COLO668 (cell line): Measurements from ENCODE around the gene SPRED1.

Source experiments
- DNase-seq: peaks from one replicate; lab custom pipeline; 2025; ENCODE audit not compliant: unreplicated experiment; lab: John Stamatoyannopoulos, UW

The SPRED1 gene

DNA sequence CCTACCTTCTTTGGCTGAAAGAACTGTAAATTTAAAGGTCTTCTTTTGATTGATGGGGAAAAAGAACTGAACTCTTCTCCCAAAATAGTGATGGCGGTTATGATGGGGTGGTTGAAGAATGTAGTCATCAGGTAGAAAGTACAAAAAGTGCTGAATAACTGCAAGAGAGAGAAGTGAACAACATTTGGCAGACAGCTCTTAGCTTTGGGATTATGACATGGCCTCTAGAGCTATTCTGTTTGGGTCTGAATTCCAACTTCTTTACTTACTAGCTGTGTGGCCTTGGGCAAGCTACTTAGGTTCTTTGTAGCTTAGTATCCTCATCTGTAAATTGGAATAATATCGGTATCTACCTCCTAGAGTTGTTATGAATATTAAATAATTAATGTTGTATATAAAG, 91.7 kb downstream of the SPRED1 start:
- DNase-seq, result no peak

DNA sequence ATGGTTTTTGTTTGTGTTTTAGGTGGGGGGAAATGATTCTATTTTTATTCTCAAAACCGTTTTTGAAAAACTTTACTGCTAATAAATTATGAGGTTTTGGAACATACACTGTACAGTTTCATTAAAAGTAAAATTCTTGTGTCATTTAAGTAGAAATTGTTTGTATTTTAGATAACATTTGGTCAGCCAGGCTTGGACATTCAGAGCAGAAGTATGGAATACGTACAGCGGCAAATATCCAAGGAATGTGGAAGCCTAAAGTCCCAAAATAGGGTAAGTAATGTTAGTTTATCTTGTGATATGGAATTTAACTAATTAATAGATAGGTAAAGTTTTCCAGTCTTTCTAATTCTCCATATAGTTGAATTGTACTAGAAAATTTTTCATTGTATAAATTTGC, 96.6 kb downstream of the SPRED1 start:
- DNase-seq, result no peak

DNA sequence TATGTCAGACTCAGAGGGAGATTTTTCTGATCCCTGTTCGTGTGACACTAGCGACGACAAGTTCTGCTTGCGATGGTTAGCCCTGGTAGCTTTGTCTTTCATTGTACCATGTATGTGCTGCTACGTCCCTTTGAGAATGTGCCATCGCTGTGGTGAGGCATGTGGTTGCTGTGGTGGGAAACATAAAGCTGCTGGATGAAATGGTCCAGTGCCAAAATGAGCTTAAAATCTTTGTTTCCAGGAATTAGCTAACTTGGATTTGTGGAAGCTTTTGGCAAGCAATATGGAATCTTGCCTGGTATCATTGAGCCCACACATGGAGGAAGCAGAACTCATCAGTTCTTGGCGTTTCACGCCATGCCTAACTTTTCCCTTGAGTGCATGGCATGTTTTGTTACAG, 98.8 kb downstream of the SPRED1 start:
- no peak for DNase-seq

DNA sequence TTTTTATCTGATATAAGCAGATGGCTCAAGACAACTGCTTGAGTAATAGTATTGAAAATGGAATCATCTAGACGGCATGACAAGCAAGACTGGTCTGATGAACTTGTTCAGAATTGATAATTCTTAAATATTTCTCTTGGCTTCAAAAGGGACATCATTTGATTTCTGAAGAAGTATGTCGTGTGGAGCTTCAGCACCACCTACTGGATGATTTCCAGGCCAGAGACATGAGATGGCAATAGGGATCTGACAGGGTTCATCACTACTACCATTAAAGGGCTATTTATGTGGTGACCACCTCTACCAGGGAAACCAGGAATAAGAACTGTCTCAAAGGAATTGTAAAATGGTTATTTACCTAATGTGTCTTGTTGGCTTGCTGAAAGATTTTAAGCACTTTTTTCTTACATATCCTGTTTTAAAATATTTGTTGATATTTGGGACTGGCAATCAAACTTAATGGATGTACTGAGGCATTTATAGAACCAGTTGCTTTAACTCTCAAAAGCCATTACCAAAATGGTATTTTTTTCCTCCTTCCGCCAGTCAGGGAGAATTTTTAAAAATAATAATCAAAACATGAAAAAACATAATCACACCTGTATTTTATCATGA, 101.8 kb downstream of the SPRED1 start:
- DNase-seq, result peak; percentile 68

DNA sequence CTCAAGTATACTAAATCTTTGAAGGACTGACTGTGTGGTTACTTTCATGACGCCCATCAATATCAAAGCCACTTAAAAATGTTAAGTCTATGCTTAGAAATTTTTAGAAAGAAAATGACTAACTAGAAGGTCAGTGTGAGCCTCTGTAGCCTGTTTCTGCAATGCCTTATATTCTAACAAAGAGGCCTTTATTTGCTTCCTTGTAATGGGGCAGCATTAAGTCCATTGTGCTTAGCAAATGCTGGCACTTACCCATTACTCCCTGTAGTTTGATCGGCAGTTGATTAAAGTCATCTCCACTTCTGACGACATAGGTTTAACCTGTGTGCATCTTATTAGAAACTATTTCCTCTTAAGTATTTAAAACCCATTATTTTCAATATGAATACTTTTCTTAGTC, 109.7 kb downstream of the SPRED1 start:
- DNase-seq, result no peak

DNA sequence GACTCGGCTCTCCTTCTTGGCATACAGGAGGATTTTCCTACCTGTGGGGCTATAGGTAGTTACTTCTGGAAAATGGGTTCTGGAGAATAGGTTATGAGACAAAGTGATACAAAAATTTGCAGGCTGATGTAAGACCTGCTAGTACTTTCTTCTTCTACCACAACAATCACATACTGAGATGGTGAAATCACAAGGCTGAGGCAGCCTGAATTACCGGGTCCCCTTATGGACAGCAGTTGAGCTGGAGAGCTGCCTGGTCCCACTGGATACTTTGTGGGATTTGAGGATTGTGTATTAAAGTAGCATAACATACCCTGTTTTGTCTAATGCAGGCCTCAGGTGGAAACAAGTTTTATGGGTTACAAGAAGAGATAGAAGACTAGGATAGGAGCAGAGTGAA, 114.8 kb downstream of the SPRED1 start:
- no peak for DNase-seq

DNA sequence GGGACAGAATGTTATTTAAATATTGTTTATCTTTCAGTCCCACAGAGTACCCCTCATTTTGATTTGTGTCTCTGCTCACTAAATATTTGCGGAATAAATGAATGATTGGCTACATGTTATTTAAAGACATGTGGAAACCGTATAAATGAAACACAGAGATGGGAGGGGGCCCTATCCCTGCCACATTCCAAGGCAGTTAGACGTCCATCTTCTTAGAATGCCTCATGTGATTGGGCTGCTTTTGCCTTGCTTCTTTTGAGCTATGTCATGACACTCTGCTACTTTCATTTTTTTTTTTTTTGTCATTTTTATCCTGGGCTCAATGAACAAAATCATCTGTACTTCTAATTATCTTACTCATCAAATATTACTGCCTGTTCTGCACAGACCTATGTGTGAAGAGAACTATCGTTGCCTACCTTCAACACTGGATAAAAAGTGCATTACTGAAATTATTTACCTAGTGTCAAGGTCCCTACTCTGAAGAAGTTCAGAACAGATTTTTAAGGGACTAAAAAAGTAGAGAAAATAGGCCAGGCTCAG, 117.4 kb downstream of the SPRED1 start:
- DNase-seq, result no peak

DNA sequence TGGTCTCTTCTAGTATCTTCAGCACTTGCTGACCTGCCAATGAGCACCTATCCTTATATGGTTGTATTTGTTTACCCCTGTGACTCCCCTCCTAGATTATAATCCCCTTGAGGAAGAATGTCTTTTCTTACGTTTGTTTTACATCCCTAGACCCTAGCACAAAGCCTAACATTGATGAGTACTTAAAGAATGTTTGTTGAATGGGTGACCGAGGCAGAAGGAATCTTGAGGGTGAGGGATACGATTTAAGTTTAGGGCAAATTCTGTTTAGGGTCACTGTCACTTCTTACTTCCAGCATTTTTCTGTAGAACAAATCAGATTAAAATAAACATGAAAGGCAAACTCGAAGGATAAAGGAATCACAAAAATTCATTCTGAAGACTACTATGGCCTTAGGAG, 120.4 kb downstream of the SPRED1 start:
- DNase-seq, result no peak

DNA sequence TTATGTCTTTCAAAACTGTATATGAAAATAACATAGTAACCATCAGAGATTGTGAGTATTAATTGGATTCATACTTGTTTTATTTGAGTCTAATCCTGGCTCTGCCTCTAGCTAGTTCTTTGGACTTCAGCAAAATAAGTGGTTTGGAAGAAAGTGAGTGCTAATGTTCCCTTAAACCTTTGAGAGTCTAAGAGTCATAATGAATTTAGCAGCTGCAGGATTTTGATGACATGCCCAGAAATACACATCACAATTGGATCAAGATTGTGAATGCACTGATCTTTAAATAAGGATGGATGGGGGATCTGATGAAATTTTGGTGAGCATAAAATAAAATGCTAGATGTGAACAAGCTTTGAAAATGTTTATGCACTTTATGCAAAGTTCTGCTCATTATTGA, 121.4 kb downstream of the SPRED1 start:
- no peak for DNase-seq

DNA sequence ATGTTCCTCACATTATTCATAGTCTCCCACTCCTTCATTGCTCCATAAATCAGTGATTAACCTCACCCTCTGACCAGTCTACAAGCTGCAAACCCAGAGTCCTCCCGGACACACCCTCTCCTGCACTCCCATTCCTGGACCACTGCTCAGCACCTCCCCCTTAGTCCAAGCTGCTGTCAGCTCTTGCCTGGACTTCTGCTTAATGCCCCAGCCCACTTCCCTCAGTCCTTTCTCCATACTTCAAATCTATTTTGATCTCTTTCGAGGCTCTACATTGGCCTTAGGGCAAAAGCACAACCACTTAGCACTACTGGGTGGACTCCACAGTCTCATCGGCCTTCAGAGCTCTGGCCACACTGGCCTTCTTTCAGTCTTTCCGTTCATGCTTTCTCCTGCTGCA, 121.9 kb downstream of the SPRED1 start:
- no peak for DNase-seq

DNA sequence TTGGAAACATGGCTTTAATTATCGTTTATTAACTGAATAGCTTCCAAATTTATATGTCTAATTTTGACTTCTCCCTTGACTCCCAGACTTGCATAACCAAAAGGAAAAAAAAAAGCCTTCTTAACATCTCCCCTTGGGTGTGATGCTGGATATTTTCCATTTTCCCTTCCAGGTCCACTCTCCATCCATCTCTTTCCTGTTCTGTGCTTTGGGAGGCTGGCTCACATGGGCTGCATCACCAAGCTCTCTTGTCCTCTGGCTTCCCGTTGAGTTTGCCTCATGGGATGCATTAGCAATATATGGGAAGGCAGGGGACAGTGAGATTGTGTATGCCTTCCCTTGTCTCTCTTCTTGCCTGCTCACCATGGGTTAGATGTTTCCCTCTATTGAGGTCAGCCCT, 123.4 kb downstream of the SPRED1 start:
- DNase-seq, result no peak

DNA sequence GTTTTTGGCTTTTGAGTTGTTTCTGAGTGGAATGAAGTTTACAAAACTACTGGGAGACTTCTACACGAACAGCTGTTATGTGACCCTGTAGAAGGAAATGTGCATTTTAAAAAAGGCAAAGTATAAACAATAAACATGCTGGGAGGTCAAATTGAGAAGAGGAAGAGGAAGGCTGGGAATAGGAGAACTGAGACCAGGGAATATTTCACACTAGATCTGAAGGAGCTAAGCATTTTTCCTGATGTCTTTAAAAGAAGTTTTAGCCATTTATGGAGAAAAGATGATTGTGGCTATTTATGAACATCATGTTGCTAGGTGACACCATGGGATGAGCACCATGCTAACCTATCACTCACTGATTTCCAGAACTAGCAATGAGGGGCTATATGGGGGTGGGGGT, 125.0 kb downstream of the SPRED1 start:
- DNase-seq, result no peak

DNA sequence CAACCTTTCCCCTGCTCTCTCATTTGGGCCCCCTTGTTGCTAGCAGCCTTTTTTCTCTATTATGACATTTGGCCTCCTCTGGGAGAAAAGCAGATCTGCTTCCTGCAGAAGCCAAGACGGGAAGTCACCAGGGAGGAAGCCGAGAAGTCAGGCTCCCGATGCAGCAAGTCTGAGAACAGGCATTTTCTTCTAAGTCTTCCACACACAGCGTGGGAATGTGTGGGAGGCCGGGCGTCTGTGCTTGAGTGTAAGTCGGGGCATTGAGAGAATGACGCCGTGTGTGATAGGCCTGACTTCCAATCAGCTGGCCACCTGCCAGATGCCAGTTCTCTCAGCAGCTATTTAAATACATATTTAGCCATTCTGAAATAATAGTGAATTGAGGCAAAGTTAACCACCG, 125.5 kb downstream of the SPRED1 start:
- DNase-seq, result no peak

DNA sequence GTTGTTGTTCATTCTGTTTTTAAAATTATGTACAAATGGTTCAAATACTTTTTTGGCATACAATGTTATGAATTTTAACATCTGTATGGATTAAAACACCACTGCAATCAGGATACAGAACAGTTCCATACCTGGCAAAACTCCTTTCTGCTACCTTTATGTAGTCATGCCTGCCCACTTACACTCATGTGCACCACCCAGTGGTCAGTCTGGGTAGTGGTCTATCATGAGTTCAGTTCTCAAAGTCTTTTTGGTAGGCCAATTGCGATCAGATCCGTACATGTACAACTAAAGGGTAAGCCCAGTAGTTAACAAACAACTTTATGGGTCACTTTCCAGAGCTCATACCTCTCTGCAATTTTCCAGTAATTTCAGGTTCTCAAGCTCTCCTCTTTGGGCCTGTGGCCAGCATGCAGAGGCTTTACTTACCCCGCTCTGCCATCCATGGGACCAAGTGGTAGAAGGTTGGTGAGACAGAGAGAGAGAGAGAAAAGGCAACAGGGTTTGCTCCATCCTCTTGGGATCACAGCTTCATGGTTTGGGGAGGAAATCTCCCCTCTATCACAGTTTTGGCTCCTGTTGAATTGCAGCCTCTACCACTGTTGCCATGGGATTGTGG, 137.4 kb downstream of the SPRED1 start:
- DNase-seq, result peak; percentile 60

DNA sequence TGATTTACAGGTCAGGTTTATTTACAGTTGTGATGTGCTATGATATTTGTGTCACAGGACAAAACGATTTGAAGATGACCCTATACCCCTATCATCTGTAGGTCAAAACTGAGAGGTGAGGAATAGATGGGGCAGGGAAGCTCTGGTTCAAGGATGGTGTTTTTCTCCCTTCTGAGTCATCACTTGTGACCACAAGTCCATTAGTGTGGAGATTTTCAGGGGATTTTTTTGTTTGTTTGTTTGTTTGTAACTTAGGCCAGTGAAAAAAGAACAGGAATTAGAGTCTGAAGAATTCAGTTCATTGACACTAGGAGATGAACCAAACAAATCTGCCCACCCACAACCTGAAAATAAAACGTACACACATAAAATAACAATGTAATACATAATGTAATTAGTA, 138.6 kb downstream of the SPRED1 start:
- DNase-seq, result no peak

DNA sequence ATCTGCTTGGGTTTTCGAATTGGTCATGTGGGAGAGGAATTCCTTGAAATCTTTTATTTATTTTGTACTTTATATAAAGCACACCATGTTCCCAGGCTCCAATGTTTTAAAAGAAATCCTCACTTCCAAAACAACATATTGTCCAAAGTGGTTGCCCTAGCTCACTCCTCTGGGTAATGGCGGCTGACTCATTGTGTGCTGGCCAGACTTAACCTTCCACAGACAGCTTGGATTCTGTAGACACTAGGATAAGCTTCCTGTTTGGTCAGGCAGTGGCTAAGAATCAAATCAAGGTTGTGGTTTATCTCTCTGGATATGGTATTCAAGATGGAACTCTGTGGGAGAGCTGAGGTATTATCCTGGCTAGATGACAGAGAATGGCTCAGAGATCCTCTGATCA, 145.5 kb downstream of the SPRED1 start:
- no peak for DNase-seq

DNA sequence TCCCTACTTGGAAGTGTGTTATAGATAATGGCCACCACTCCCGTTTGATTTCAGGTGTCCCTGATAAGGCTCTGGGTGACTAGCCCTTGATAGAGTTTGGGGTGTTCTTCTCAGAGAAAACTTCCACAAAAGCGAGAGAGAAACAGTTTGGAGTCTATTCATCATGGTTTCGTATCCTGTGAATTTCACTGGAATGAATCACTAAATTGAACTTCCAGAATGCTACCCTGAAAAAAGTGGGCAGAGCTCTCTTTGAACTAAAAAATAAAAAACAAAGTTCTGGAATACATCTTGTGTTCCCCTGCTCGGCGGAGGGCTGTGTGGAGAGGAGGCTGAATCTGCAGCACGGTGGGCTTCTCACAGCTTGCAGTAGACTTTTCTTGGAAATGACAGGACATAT, 148.5 kb downstream of the SPRED1 start:
- no peak for DNase-seq

DNA sequence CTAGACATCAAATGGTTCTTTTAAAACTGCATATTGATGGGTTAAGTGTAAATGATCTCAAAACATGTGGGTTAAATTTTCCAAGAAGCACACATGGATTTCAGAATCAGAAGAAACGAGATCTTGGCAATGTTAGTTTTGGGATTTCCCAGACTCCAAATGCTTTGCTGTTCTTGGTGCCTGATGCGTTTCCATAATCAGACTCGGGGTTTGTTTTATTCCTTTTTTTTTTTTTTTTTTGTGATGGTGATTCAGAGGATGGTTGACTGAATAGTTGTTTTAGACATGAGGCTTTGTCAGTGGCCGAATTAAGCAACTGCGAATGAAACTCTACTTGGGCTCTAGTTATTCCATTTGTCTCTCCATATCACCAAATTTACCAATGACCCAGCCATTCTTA, 149.1 kb downstream of the SPRED1 start:
- no peak for DNase-seq

DNA sequence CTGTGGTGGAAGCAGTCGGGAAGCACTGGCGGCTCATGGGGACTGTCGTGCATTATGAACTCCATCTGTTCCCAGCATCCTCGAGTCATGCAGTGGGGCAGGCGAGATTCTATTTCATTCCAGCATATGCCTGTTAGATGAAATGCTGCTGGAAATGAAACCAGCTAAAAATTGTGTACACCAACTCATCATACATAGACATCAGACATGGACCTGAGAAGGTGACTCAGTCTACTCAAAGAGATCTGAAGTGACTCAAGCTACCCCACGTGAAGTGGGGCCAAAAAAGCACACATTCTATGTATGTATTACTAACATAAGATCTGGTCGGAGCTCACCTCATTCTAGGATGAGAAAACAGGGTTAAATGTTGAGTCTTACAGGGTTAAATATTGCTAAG, 153.8 kb downstream of the SPRED1 start:
- DNase-seq, result no peak
